WI38 (cell line): Measurements from ENCODE around the gene SPDYA.

Experiments
- H3K4me3 ChIP-seq: 2 replicates; pipeline ENCODE4 v1.5.1; 2011; ENCODE audit warnings: low read depth, mild to moderate bottlenecking, control low read depth, low read length
- TF ChIP-seq, protein P1 (sequence below): IDR thresholded peaks from 2 replicates; pipeline ENCODE4 v1.5.1; 2012; ENCODE audit warnings: low read depth, mild to moderate bottlenecking, control low read depth, low read length

Gene SPDYA

DNA sequence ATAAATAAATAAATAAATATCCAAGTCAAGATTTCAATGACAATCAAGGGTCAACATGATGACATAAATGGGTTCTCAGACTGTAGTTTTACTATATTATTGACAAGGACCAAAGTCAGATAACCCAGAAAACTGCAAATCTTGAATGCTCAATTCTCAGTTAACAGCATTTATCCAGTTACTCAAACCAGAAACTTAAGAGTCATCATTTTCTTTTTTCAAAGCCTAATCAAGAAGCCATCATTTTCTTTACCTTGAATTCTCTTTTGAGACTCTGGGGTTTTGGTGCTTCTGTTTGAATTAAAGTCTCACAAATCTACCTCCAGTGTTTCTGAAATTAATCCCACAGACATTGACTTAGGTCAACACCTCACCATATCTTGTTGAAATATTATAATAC lies 45.3 kb downstream of the SPDYA start:
- TF ChIP-seq, protein P1, sequence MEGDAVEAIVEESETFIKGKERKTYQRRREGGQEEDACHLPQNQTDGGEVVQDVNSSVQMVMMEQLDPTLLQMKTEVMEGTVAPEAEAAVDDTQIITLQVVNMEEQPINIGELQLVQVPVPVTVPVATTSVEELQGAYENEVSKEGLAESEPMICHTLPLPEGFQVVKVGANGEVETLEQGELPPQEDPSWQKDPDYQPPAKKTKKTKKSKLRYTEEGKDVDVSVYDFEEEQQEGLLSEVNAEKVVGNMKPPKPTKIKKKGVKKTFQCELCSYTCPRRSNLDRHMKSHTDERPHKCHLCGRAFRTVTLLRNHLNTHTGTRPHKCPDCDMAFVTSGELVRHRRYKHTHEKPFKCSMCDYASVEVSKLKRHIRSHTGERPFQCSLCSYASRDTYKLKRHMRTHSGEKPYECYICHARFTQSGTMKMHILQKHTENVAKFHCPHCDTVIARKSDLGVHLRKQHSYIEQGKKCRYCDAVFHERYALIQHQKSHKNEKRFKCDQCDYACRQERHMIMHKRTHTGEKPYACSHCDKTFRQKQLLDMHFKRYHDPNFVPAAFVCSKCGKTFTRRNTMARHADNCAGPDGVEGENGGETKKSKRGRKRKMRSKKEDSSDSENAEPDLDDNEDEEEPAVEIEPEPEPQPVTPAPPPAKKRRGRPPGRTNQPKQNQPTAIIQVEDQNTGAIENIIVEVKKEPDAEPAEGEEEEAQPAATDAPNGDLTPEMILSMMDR: no peak

DNA sequence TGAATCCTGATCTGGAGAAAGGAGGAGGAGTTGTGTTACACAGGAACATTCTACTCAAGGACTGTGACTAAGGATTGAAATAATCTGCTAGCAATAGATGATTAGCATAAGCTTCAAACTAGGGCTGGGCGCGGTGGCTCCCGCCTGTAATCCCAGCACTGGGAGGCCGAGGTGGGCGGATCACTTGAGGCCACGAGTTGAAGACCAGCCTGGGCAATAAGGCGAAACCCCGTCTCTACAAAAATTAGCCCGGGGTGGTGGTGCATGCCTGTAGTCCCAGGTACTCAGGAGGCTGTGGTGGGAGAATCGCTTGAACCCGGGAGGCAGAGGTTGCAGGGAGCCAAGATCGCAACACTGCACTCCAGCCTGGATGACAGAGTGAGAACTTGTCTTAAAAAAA lies 58.0 kb downstream of the SPDYA start:
- TF ChIP-seq, protein P1: no peak
- H3K4me3 ChIP-seq: peak overlapping the region; percentile 94

More for the DNA sequence above, 45.3 kb downstream of the SPDYA start:
- no peak overlapping the region for H3K4me3 ChIP-seq

DNA sequence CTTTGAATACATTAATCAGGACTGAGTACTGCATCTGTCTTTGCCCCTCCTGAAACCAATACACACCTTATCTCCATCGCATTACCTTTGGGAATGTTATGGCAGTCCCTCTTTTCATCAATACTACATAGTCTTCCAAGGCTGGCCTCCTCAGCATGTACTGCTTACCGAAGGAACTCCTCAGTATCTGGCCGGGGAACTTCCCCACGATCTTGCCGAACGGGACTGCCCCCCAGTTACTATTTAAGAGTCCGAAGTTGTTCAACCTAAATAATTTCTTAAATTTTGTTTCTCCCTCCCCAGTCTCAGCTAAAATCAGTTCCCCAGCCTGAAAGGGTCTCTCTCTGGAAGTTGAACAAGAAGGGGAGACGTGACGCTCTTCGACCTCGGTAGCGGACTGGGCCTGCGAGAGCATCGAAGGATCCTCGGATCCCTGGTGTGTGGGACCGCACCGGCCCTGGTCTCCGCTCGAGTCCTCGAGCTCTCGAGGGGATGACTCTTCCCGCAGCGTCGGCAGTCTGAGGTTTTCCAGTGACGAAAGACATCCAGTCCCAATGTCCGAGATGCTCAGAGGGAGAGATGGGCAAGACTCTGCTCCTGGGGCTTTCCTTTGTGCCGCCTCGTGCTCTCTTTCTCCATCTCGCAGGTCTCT lies 59.0 kb downstream of the SPDYA start:
- H3K4me3 ChIP-seq: peak overlapping the region; percentile 94
- TF ChIP-seq, protein P1: no peak

DNA sequence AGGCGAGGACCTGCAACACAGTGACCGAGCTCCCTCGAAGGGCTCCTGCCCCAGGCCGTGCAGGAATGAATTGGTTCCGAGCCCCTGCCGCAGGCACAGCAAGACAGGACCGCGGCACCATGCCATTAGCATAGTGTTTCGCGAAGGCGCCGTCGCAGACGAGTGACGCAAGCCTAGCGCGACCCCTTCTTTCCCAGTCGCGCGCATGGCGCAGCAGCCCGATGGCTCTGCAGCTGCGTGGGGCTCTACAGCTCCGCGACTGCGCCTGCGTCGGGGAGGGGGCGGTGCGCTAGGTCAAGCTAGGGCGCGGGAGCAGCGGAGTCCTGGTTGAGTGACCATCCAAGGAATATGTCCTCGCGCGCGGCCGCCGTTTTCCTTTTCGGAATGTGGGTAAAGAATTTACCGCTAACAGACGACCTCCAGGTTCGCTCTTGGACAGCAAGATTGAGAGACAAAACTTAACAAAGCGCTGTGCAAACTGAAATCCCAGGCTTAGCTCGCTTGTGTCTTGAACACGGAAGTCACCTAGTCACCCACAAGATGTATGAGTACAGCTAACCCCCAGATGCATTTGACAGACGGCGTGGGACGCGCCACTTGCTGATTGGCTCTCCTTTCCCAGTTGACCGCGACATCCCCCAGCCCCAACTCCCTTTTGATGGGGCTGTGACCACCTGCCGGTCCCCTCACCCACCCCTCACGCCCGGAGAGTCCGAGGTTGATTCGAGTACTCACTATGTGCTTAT lies 59.7 kb downstream of the SPDYA start, which contains the start of gene TRMT61B:
TSS of gene TRMT61B (minus strand) at position 164 of the 746 bp plus-strand sequence. CDS start at position 132, 32 bp downstream.
- H3K4me3 ChIP-seq: peak within 1 kb of the TSS; percentile 94
- TF ChIP-seq, protein P1: no peak

DNA sequence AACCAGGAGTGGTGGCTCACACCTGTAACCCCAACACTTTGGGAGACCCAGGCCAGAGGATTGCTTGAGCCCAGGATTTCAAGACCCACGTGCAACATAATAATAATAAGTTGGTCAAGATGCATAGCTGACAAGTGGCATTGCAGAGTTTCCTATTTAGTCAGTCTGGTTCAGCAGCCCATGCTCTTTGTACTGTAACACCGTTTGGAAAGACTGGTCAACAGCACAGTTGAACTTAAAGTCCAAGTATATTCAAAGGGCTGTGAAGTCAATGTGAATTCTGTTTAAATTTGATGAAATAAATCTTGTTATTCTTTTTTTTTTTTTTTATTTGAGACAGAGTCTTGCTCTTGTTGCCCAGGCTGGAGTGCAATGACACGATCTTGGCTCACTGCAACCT lies 61.0 kb downstream of the SPDYA start:
- TF ChIP-seq, protein P1: no peak
- no peak overlapping the region for H3K4me3 ChIP-seq

DNA sequence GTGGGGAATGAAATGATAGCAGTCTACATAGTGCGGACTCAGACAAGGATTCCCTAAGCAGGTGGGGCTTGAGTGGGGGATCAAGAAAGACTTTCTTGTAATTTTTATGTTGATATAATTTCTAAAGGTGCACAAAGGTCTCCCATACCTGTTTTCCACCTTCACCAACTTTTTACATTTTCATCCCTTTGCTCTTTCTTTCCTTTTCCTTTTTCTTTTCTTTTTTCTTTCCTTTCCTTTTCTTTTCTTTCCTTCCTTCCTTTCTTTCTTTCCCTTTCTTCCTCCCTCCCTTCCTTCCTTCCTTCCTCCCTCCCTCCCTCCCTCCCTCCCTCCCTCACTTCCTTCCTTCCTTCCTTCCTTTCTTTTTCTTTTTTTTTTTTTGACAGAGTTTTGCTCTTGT lies 69.6 kb downstream of the SPDYA start:
- no peak overlapping the region for H3K4me3 ChIP-seq
- TF ChIP-seq, protein P1: no peak

DNA sequence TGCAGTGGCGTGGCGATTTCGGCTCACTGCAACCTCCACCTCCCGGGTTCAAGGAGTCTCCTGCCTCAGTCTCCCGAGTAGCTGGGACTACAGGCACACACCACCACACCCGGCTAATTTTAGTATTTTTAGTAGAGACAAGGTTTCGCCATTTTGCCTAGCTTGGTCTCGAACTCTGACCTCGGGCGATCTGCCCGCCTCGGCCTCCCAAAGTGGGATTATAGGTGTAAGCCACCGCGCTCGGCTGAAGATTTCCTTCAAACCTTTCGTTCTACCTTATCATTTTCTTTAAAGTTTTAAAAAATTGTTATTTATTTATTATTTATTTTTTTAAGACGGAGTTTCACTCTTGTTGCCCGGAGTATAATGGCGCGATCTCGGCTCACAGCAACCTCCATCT lies 82.9 kb downstream of the SPDYA start:
- TF ChIP-seq, protein P1: no peak
- no peak overlapping the region for H3K4me3 ChIP-seq
